PC-3 (cell line): Measurements from ENCODE around the gene ALOX12B. TPM values are rescaled to one million over a fixed set of nuclear protein-coding genes. Genes with fewer than 3 reads are reported as not detected.

Experiments
- ATAC-seq: fragments of 200-7000 bp; cut with Tn5 transposase; 2 replicates; pipeline ENCODE4 v1.9.1; 2020; ENCODE audit warnings: mild to moderate bottlenecking, moderate library complexity
- BruUV-seq: library from RNA; stranded (reverse); fragments of 400-500 nt; replicated peaks from 2 replicates; lab custom pipeline; 2021; lab: Mats Ljungman, UMichigan
- CTCF ChIA-PET: fragments of 300-600 bp; sonication (Branson Sonifier 250); formaldehyde crosslinking; loops from one replicate; lab custom pipeline; 2022; ENCODE audit warnings: antibody characterized with exemption; lab: Charles Lee
- POLR2A ChIA-PET: fragments of 300-600 bp; sonication (Branson Sonifier 250); formaldehyde crosslinking; loops from one replicate; lab custom pipeline; 2022; ENCODE audit warnings: antibody characterized with exemption; ENCODE audit not compliant: unreplicated experiment; lab: Charles Lee
- DNase-seq: peaks from one replicate; pipeline ENCODE4 v3.0.0-alpha.2; 2015
- H2AFZ ChIP-seq: fragments of 300-600 bp; sonication (generic); 2 replicates; pipeline ENCODE4 v1.6.0; 2016; ENCODE audit warnings: antibody characterized with exemption, low read length
- H3F3A ChIP-seq: fragments of 300-600 bp; sonication (generic); one replicate; pipeline ENCODE4 v1.6.0; 2017; ENCODE audit warnings: antibody characterized with exemption, low read length, control low read depth, mild to moderate bottlenecking; ENCODE audit not compliant: unreplicated experiment
- H3K27ac ChIP-seq: fragments of 300-600 bp; sonication (generic); 2 replicates; pipeline ENCODE4 v1.5.1; 2016; ENCODE audit warnings: mild to moderate bottlenecking, low read length
- H3K27me3 ChIP-seq: fragments of 300-600 bp; sonication (generic); 2 replicates; pipeline ENCODE4 v1.6.1; 2016; ENCODE audit warnings: low read length, mixed read lengths
- H3K36me3 ChIP-seq: fragments of 300-600 bp; sonication (generic); 2 replicates; pipeline ENCODE4 v1.6.1; 2016; ENCODE audit warnings: low read depth, mixed run types, low read length, mixed read lengths
- H3K4me1 ChIP-seq: fragments of 300-600 bp; sonication (generic); 2 replicates; pipeline ENCODE4 v1.5.1; 2016; ENCODE audit warnings: low read length; ENCODE audit not compliant: insufficient read depth
- H3K4me2 ChIP-seq: fragments of 300-600 bp; sonication (generic); 2 replicates; pipeline ENCODE4 v1.6.0; 2016; ENCODE audit warnings: low read length
- H3K4me3 ChIP-seq: fragments of 300-600 bp; sonication (generic); 2 replicates; pipeline ENCODE4 v1.5.1; 2016; ENCODE audit warnings: mild to moderate bottlenecking, low read length, mixed read lengths
- H3K79me2 ChIP-seq: fragments of 300-600 bp; sonication (generic); 2 replicates; pipeline ENCODE4 v1.6.1; 2017; ENCODE audit warnings: low read length, mixed read lengths
- H3K9ac ChIP-seq: fragments of 300-600 bp; sonication (generic); 2 replicates; pipeline ENCODE4 v1.6.0; 2016; ENCODE audit warnings: mild to moderate bottlenecking, low read length
- H3K9me2 ChIP-seq: fragments of 300-600 bp; sonication (generic); replicated peaks from 2 replicates; pipeline ENCODE4 v1.6.1; 2016; ENCODE audit warnings: mixed run types, low read length, mixed read lengths
- H3K9me3 ChIP-seq: fragments of 300-600 bp; sonication (generic); 2 replicates; pipeline ENCODE4 v1.6.1; 2016; ENCODE audit warnings: low read length, mixed read lengths
- H4K20me1 ChIP-seq: fragments of 300-600 bp; sonication (generic); 2 replicates; pipeline ENCODE4 v1.6.1; 2016; ENCODE audit warnings: low read length, mixed read lengths
- EZH2 ChIP-seq: fragments of 300-600 bp; sonication (generic); IDR thresholded peaks from one replicate; pipeline ENCODE4 v1.6.1; 2017; ENCODE audit warnings: antibody characterized with exemption, mild to moderate bottlenecking, low read length; ENCODE audit not compliant: unreplicated experiment
- EZH2phosphoT487 ChIP-seq: fragments of 300-600 bp; sonication (generic); IDR thresholded peaks from 2 replicates; pipeline ENCODE4 v1.6.1; 2018; ENCODE audit warnings: mild to moderate bottlenecking, antibody characterized with exemption, low read length, borderline replicate concordance
- intact Hi-C: fragments of 100-400 bp; cut with micrococcal nuclease; formaldehyde crosslinking; loops from 2 replicates; pipeline ENCODE4 v1.9.0; 2023
- total RNA-seq: library from RNA; depleted of rRNA; stranded (reverse); fragments of >200 nt; gene quantifications from 2 replicates; pipeline ENCODE4 v1.2.3, GENCODE V29; 2014
- TF ChIP-seq, protein P1 (sequence below): fragments of 300-600 bp; sonication (generic); conservative IDR thresholded peaks from 2 replicates; pipeline ENCODE4 v1.5.1; 2017; ENCODE audit warnings: antibody characterized with exemption, low read depth, mild to moderate bottlenecking, low read length

The ALOX12B gene
- total RNA-seq, 1 experiment from 2014 or later = 0.55 TPM

- Histone ChIP-seq H3K27ac (no peak overlapping the region), H3K9me3 (no peaks in the 10 kb centered on the region), H3K4me2 (peak overlapping the region; percentile 48; the same call in 1 of the 2 replicates), H2AFZ (no peak overlapping the region), H4K20me1 (no peaks in the 10 kb centered on the region), H3K79me2 (no peaks in the 10 kb centered on the region), H3K9me2 (no peaks in the 10 kb centered on the region), H3K4me1 (no peaks in the 10 kb centered on the region), H3K9ac (no peak overlapping the region), H3K36me3 (no peaks in the 10 kb centered on the region), H3K4me3 (no peak overlapping the region), H3K27me3 (no peaks in the 10 kb centered on the region), H3F3A (no peaks in the 10 kb centered on the region)
- TF ChIP-seq, protein P1, sequence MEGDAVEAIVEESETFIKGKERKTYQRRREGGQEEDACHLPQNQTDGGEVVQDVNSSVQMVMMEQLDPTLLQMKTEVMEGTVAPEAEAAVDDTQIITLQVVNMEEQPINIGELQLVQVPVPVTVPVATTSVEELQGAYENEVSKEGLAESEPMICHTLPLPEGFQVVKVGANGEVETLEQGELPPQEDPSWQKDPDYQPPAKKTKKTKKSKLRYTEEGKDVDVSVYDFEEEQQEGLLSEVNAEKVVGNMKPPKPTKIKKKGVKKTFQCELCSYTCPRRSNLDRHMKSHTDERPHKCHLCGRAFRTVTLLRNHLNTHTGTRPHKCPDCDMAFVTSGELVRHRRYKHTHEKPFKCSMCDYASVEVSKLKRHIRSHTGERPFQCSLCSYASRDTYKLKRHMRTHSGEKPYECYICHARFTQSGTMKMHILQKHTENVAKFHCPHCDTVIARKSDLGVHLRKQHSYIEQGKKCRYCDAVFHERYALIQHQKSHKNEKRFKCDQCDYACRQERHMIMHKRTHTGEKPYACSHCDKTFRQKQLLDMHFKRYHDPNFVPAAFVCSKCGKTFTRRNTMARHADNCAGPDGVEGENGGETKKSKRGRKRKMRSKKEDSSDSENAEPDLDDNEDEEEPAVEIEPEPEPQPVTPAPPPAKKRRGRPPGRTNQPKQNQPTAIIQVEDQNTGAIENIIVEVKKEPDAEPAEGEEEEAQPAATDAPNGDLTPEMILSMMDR = no peak; the same call in 1 of the 2 replicates
- TF ChIP-seq EZH2phosphoT487 (no peak), EZH2 (no peak)
- BruUV-seq = no TSS peak
- POLR2A ChIA-PET = no interaction called here
- ATAC-seq (no peak), DNase-seq (no peak)
- CTCF ChIA-PET = interaction anchor here (0.6 kb wide), 1 partner anchor 379 kb away, joined by 3 read pairs; no protein-coding TSS in a partner anchor
- intact Hi-C loops = no loop called here
Observed at GRCh38 chr17:8110456-8110804, 22.9 kb upstream of the ALOX12B start.

GRCh38 chr17:8109661-8110455 lies 22.3 kb upstream of the ALOX12B start:
- no peak overlapping the region for H3K9ac ChIP-seq
- BruUV-seq = no TSS peak
- intact Hi-C loops = no loop called here
- H4K20me1 ChIP-seq = no peaks in the 10 kb centered on the region
- ATAC-seq (peak; percentile 70), DNase-seq (peak; percentile 56)
- H3K36me3 ChIP-seq = no peaks in the 10 kb centered on the region
- no peak overlapping the region for H3K4me3 ChIP-seq
- no peaks in the 10 kb centered on the region for H3K9me3 ChIP-seq
- H3K27ac ChIP-seq = no peak overlapping the region
- TF ChIP-seq, protein P1 = peak; percentile 70
- no peak for TF ChIP-seq EZH2phosphoT487
- TF ChIP-seq EZH2 = no peak
- H3K79me2 ChIP-seq = no peaks in the 10 kb centered on the region
- H2AFZ ChIP-seq = 0 out of 2 replicates have a peak overlapping the region, but pooled peaks have one; percentile 30
- H3K27me3 ChIP-seq = no peaks in the 10 kb centered on the region
- H3F3A ChIP-seq = no peaks in the 10 kb centered on the region
- no peaks in the 10 kb centered on the region for H3K9me2 ChIP-seq
- H3K4me2 ChIP-seq = peak overlapping the region; percentile 48
- POLR2A ChIA-PET = no interaction called here
- CTCF ChIA-PET = no interaction called here
- H3K4me1 ChIP-seq = no peaks in the 10 kb centered on the region
